Astrocyte of the cerebellum (primary cell): Measurements from ENCODE around the gene GHSR.

Experiments
- DNase-seq: peaks from one replicate; pipeline ENCODE4 v3.0.0-alpha.2; 2011; ENCODE audit warnings: low read depth
- H3K4me3 ChIP-seq: 2 replicates; pipeline ENCODE4 v1.5.1; 2011; ENCODE audit warnings: mild to moderate bottlenecking, low read depth, low read length, moderate library complexity
- CTCF ChIP-seq: IDR thresholded peaks from 2 replicates; pipeline ENCODE4 v1.5.1; 2012; ENCODE audit warnings: low read length, low read depth, moderate library complexity, mild to moderate bottlenecking; ENCODE audit errors: missing control alignments
- in situ Hi-C: cut with HindIII; loops from 2 replicates; pipeline ENCODE4 v1.10.0; 2017; ENCODE audit warnings: low sequenced_read_pairs

The GHSR gene

GRCh38 chr3:172397716-172398405 is 50.4 kb downstream of the GHSR start:
- in situ Hi-C loops: no loop called here
- DNase-seq: no peak
- TF ChIP-seq CTCF: no peak
- H3K4me3 ChIP-seq: no peak overlapping the region

DNA sequence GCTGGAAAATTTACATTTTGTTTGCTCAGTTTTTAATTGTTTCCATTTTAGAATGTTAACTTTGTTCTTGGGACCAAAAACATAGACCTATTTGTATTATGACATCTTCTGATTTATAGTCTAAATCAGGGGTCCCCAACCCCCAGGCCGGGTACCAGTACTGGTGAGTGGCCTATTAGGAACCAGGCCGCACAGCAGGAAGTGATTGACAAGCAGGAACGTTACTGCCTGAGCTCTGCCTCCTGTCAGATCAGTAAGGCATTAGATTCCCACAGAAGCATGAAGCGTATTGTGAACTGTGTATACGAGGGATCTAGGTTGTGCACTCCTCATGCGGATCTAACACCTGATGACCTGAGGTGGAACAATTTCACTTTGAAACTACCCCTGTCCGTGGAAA is 51.9 kb downstream of the GHSR start:
- DNase-seq: no peak
- TF ChIP-seq CTCF: no peak
- no peak overlapping the region for H3K4me3 ChIP-seq
- in situ Hi-C loops: no loop called here

DNA sequence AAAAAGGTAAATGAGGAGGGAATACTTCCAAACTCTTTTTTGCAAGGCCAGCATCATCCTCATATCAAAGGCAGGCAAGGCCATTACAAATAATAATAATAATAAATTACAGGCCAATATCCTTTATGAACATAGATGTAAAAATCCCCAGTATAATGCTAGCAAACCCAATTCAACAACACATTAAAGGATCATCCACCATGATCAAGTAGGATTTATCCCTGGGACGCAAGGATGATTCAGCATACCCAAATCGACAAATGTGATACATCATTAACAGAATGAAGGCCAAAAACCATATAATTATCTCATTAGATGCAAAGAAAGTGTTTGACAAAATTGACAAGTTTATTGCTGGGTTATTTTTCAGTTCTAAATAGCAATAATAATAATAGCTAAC is 53.6 kb downstream of the GHSR start:
- no peak for DNase-seq

More for the DNA sequence above, 53.6 kb downstream of the GHSR start:
- TF ChIP-seq CTCF: no peak
- no peak overlapping the region for H3K4me3 ChIP-seq
- in situ Hi-C loops: no loop called here
